ENCODE measurements around the gene BMPR1B.

Gene BMPR1B

GRCh38 chr4:95066050-95066449 is 308.3 kb downstream of the BMPR1B start:
- peak; percentile 56 for DNase-seq (ENCODE audit: low read depth)
- H3K4me3 ChIP-seq (ENCODE audit: low read depth, low read length) = no peak overlapping the region
- TF ChIP-seq, protein P1, sequence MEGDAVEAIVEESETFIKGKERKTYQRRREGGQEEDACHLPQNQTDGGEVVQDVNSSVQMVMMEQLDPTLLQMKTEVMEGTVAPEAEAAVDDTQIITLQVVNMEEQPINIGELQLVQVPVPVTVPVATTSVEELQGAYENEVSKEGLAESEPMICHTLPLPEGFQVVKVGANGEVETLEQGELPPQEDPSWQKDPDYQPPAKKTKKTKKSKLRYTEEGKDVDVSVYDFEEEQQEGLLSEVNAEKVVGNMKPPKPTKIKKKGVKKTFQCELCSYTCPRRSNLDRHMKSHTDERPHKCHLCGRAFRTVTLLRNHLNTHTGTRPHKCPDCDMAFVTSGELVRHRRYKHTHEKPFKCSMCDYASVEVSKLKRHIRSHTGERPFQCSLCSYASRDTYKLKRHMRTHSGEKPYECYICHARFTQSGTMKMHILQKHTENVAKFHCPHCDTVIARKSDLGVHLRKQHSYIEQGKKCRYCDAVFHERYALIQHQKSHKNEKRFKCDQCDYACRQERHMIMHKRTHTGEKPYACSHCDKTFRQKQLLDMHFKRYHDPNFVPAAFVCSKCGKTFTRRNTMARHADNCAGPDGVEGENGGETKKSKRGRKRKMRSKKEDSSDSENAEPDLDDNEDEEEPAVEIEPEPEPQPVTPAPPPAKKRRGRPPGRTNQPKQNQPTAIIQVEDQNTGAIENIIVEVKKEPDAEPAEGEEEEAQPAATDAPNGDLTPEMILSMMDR (conservative IDR thresholded peaks at IDR 0.05; ENCODE audit: low read depth, low read length) = no peak

DNA sequence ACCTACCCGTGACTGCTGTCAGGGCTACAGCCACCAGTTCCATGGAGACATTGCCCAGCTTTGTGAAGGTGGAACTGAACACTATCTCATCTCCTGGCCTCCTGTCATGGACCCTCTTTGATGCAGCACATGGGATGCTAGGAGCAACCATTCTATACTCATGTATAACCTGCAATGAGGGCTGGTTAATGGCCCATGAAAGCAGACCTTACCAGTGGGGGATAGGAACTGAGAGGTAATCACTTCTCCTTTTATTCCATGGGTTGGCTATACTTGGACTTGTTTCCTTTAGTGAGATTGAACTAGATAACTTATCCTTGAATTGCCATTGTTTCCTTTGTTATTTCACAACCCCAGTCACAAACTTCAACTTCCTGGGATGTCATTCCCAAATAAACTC is 310.6 kb downstream of the BMPR1B start:
- no peak overlapping the region for H3K4me3 ChIP-seq (ENCODE audit: low read depth, low read length)
- DNase-seq (ENCODE audit: low read depth) = no peak
- TF ChIP-seq, protein P1 (conservative IDR thresholded peaks at IDR 0.05; ENCODE audit: low read depth, low read length) = no peak

DNA sequence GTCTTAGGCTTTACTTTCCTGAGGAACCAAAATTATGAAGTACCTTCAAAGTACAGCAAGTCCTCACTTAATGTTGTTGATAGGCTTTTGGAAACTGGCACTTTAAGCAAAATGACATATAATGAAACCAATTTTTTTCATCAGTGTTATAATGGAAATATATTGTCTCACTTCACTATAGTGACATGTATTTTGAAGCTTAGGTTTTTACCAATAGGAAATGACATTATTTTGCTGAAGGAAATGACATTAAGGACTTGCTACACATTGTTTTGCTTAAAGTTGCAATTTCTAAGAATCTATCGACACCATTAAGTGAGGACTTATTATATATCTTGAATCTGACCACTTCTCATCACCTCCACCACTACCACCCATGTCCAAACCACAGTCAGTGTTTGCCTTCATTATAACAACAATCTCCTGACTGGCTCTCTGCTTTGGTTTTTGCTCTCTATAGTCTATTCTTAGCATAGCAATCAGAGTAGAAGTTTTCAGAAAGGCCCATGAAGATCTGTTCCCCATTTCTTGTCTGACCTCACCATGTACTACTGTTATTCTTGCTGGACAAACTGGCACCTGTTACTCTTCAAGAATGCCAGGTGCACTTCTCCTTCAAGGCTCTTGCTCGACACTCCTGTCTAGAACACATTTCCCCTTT is 311.2 kb downstream of the BMPR1B start:
- TF ChIP-seq, protein P1 (conservative IDR thresholded peaks at IDR 0.05; ENCODE audit: low read depth, low read length) = no peak
- H3K4me3 ChIP-seq (ENCODE audit: low read depth, low read length) = no peak overlapping the region
- no peak for DNase-seq (ENCODE audit: low read depth)

- no peak overlapping the region for H3K4me3 ChIP-seq (ENCODE audit: low read depth, low read length)
- DNase-seq (ENCODE audit: low read depth) = no peak
These were observed 314.1 kb downstream of the BMPR1B start for GRCh38 chr4:95071851-95072250.

GRCh38 chr4:95073646-95074045 is 315.9 kb downstream of the BMPR1B start:
- H3K4me3 ChIP-seq (ENCODE audit: low read depth, low read length) = no peak overlapping the region
- DNase-seq (ENCODE audit: low read depth) = no peak
- TF ChIP-seq, protein P1 (conservative IDR thresholded peaks at IDR 0.05; ENCODE audit: low read depth, low read length) = no peak

More at GRCh38 chr4:95071851-95072250, 314.1 kb downstream of the BMPR1B start:
- TF ChIP-seq, protein P1 (conservative IDR thresholded peaks at IDR 0.05; ENCODE audit: low read depth, low read length) = no peak

GRCh38 chr4:95077864-95078263 is 320.1 kb downstream of the BMPR1B start:
- no peak overlapping the region for H3K4me3 ChIP-seq (ENCODE audit: low read depth, low read length)
- DNase-seq (ENCODE audit: low read depth) = peak; percentile 79
- TF ChIP-seq, protein P1 (conservative IDR thresholded peaks at IDR 0.05; ENCODE audit: low read depth, low read length) = no peak

DNA sequence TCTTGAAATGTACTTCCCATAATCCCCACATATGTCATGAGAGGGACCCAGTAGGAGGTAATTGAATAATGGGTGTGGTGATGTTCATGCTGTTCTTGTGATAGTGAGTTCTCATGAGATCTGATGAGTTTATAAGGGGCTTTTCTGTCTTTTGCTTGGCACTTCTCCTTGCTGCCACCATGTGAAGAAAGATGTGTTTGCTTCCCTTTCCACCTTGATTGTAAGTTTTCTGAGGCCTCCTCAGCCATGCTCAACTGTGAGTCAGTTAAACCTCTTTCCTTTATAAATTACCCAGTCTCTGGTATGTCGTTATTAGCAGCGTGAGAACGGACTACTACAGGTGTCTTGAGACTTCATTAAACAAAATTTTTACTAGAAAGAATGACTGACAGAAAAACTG is 323.2 kb downstream of the BMPR1B start:
- TF ChIP-seq, protein P1 (conservative IDR thresholded peaks at IDR 0.05; ENCODE audit: low read depth, low read length) = no peak
- no peak overlapping the region for H3K4me3 ChIP-seq (ENCODE audit: low read depth, low read length)
- DNase-seq (ENCODE audit: low read depth) = no peak

All from choroid plexus epithelial cell (primary cell).